Smooth muscle cell (in vitro differentiated cells): ENCODE measurements around the gene NANOGP8. TPM values are rescaled to one million over a fixed set of nuclear protein-coding genes. Genes with fewer than 3 reads are reported as not detected.

ENCODE experiments used
- DNase-seq: peaks from one replicate; lab custom pipeline; 2025; ENCODE audit not compliant: unreplicated experiment; lab: John Stamatoyannopoulos, UW
- H2AFZ ChIP-seq: fragments of 200-600 bp; sonication (generic); 2 replicates; pipeline ENCODE4 v1.6.0; 2016; ENCODE audit warnings: antibody characterized with exemption, low read depth, mild to moderate bottlenecking
- H3F3A ChIP-seq: fragments of 200-600 bp; sonication (generic); 2 replicates; pipeline ENCODE4 v1.6.0; 2017; ENCODE audit warnings: antibody characterized with exemption, low read depth
- H3K27ac ChIP-seq: fragments of 200-600 bp; sonication (generic); 2 replicates; pipeline ENCODE4 v1.5.1; 2016; ENCODE audit warnings: low read depth, mild to moderate bottlenecking
- H3K27me3 ChIP-seq: fragments of 200-600 bp; sonication (generic); 2 replicates; pipeline ENCODE4 v1.6.1; 2016; ENCODE audit warnings: low read depth, mild to moderate bottlenecking
- H3K36me3 ChIP-seq: fragments of 200-600 bp; sonication (generic); 2 replicates; pipeline ENCODE4 v1.5.1; 2016; ENCODE audit warnings: low read depth
- H3K4me1 ChIP-seq: fragments of 200-600 bp; sonication (generic); 2 replicates; pipeline ENCODE4 v1.5.1; 2016; ENCODE audit warnings: low read depth
- H3K4me2 ChIP-seq: fragments of 200-600 bp; sonication (generic); 2 replicates; pipeline ENCODE4 v1.6.0; 2016; ENCODE audit warnings: mild to moderate bottlenecking
- H3K4me3 ChIP-seq: fragments of 200-600 bp; sonication (generic); 2 replicates; pipeline ENCODE4 v1.5.1; 2016; ENCODE audit warnings: mild to moderate bottlenecking
- H3K79me2 ChIP-seq: fragments of 200-600 bp; sonication (generic); 2 replicates; pipeline ENCODE4 v1.6.0; 2016; ENCODE audit warnings: low read depth, mild to moderate bottlenecking
- H3K9ac ChIP-seq: fragments of 200-600 bp; sonication (generic); 2 replicates; pipeline ENCODE4 v1.6.0; 2016; ENCODE audit warnings: low read depth
- H3K9me3 ChIP-seq: fragments of 200-600 bp; sonication (generic); replicated peaks from 2 replicates; pipeline ENCODE4 v1.5.1; 2016; ENCODE audit warnings: low read depth
- H4K20me1 ChIP-seq: fragments of 200-600 bp; sonication (generic); 2 replicates; pipeline ENCODE4 v1.6.0; 2016; ENCODE audit warnings: low read depth
- CTCF ChIP-seq: fragments of 200-600 bp; sonication (generic); IDR thresholded peaks from 2 replicates; pipeline ENCODE4 v1.5.1; 2017; ENCODE audit warnings: borderline replicate concordance, mild to moderate bottlenecking, antibody characterized with exemption; ENCODE audit not compliant: insufficient read depth, poor library complexity, severe bottlenecking
- WGBS: methylation state at CpG from one replicate; pipeline ENCODE4 v1.1.7; 2016; ENCODE audit warnings: low lambda C conversion rate; 5-methylcytosine and 5-hydroxymethylcytosine counted together
- polyA plus RNA-seq: library from polyadenylated mRNA; unstranded; fragments of >200 nt; fragmentation: Nextera tagmentation; extraction: Ambion mirVana; gene quantifications from 2 replicates; pipeline ENCODE4 v1.2.1, GENCODE V29; 2016
- total RNA-seq: library from RNA; depleted of rRNA; stranded (reverse); fragments of >200 nt; gene quantifications from 2 replicates; pipeline ENCODE4 v1.2.3, GENCODE V29; 2014

Gene NANOGP8
- total and polyA plus RNA-seq, 2 experiments from 2014 or later = not detected

GRCh38 chr15:35127717-35128116 lies 42.6 kb upstream of the NANOGP8 start:
- 87% methylated on average over 1 of the region's 1 CpG for WGBS
- no peak for DNase-seq
- no peak for TF ChIP-seq CTCF
- Histone ChIP-seq H3K27ac (no peak overlapping the region), H3K4me2 (no peak overlapping the region), H3K79me2 (no peaks in the 10 kb centered on the region), H3F3A (no peaks in the 10 kb centered on the region), H3K27me3 (no peaks in the 10 kb centered on the region), H3K9ac (no peak overlapping the region), H3K4me3 (no peak overlapping the region), H2AFZ (no peak overlapping the region), H3K9me3 (no peaks in the 10 kb centered on the region), H3K4me1 (no peaks in the 10 kb centered on the region), H4K20me1 (no peaks in the 10 kb centered on the region), H3K36me3 (no peaks in the 10 kb centered on the region)

GRCh38 chr15:35126236-35126635 lies 41.1 kb upstream of the NANOGP8 start:
- H3K36me3 ChIP-seq = no peaks in the 10 kb centered on the region
- H3K4me3 ChIP-seq = no peak overlapping the region
- no peak overlapping the region for H3K27ac ChIP-seq
- no peak overlapping the region for H3K9ac ChIP-seq
- no peaks in the 10 kb centered on the region for H3K9me3 ChIP-seq
- H3K4me2 ChIP-seq = no peak overlapping the region
- no peaks in the 10 kb centered on the region for H3K27me3 ChIP-seq
- no peak for TF ChIP-seq CTCF
- DNase-seq = no peak
- H3F3A ChIP-seq = no peaks in the 10 kb centered on the region
- 85% methylated on average over 1 of the region's 1 CpG for WGBS
- H3K4me1 ChIP-seq = no peaks in the 10 kb centered on the region
- no peaks in the 10 kb centered on the region for H4K20me1 ChIP-seq
- H2AFZ ChIP-seq = no peak overlapping the region
- H3K79me2 ChIP-seq = no peaks in the 10 kb centered on the region

- no peak overlapping the region for H3K27ac ChIP-seq
- H3F3A ChIP-seq = no peaks in the 10 kb centered on the region
- H4K20me1 ChIP-seq = no peaks in the 10 kb centered on the region
- DNase-seq = no peak
- H2AFZ ChIP-seq = no peak overlapping the region
- no peaks in the 10 kb centered on the region for H3K36me3 ChIP-seq
- TF ChIP-seq CTCF = no peak
- no peak overlapping the region for H3K4me3 ChIP-seq
- no peaks in the 10 kb centered on the region for H3K27me3 ChIP-seq
- H3K9me3 ChIP-seq = no peaks in the 10 kb centered on the region
- no peak overlapping the region for H3K9ac ChIP-seq
- H3K4me1 ChIP-seq = no peaks in the 10 kb centered on the region
- H3K79me2 ChIP-seq = no peaks in the 10 kb centered on the region
- H3K4me2 ChIP-seq = no peak overlapping the region
Measured at GRCh38 chr15:35123743-35124142, 38.6 kb upstream of the NANOGP8 start.

- TF ChIP-seq CTCF = no peak
- H3K9ac ChIP-seq = no peak overlapping the region
- no peaks in the 10 kb centered on the region for H3K4me1 ChIP-seq
- WGBS = 96% methylated on average over 47 of the region's 47 CpGs
- H3K36me3 ChIP-seq = no peaks in the 10 kb centered on the region
- no peak overlapping the region for H3K4me3 ChIP-seq
- no peaks in the 10 kb centered on the region for H3K79me2 ChIP-seq
- H3F3A ChIP-seq = no peaks in the 10 kb centered on the region
- no peak for DNase-seq
- no peak overlapping the region for H2AFZ ChIP-seq
- H4K20me1 ChIP-seq = no peaks in the 10 kb centered on the region
- no peaks in the 10 kb centered on the region for H3K27me3 ChIP-seq
- H3K4me2 ChIP-seq = no peak overlapping the region
- H3K27ac ChIP-seq = no peak overlapping the region
- H3K9me3 ChIP-seq = no peaks in the 10 kb centered on the region
Measured at GRCh38 chr15:35121611-35122359, 36.7 kb upstream of the NANOGP8 start.
